ENCODE results near the gene GNG3.
A peak's percentile ranks its signal among the peaks of the same experiment; 100 is the strongest.
"Not testable (repeated sequence)": the region's sequence is repeated elsewhere in the genome, so short reads cannot be mapped to it uniquely, and the experiment has no call there.

The GNG3 gene

GRCh38 chr11:62707277-62707861 is at the start of gene GNG3, which contains the start of gene BSCL2:
Gene GNG3, plus strand, starts transcription at chr11:62707676. Its CDS starts 620 bp downstream, at chr11:62708296.
Gene BSCL2, minus strand, starts transcription at chr11:62707424. Its CDS starts 229 bp downstream, at chr11:62707195.
- no peak for DNase-seq

- peak; percentile 70 for DNase-seq
Measured at GRCh38 chr11:62664405-62665074, 42.9 kb upstream of the GNG3 start.

GRCh38 chr11:62665075-62665598 is 42.3 kb upstream of the GNG3 start, which contains the start of the genes C11orf98 and CSKMT:
Gene C11orf98, minus strand, starts transcription at chr11:62665210. Its CDS starts 41 bp downstream, at chr11:62665169.
Gene CSKMT, plus strand, starts transcription at chr11:62665312. Its CDS starts 568 bp downstream, at chr11:62665880.
- DNase-seq: peak; percentile 97

GRCh38 chr11:62665599-62666258 is 41.7 kb upstream of the GNG3 start:
- DNase-seq: peak; percentile 72

- DNase-seq: no peak
Measured at GRCh38 chr11:62666259-62666926, 41.1 kb upstream of the GNG3 start.

- DNase-seq: no peak
Measured at GRCh38 chr11:62667460-62667859, 40.0 kb upstream of the GNG3 start.

- no peak for DNase-seq
Measured at GRCh38 chr11:62669420-62670161, 37.9 kb upstream of the GNG3 start.

- DNase-seq: no peak
Measured at GRCh38 chr11:62671236-62671607, 36.3 kb upstream of the GNG3 start.

- DNase-seq: peak; percentile 84
Measured at GRCh38 chr11:62671608-62672389, 35.7 kb upstream of the GNG3 start, which contains the start of the genes LBHD1 and UQCC3. Gene LBHD1, minus strand, starts transcription at chr11:62672267. Its CDS starts 2,236 bp downstream, at chr11:62670031. Gene UQCC3, plus strand, starts transcription at chr11:62671673. Its CDS starts 73 bp downstream, at chr11:62671746.

GRCh38 chr11:62673196-62673525 is 34.3 kb upstream of the GNG3 start:
- DNase-seq: no peak

GRCh38 chr11:62675415-62675814 is 32.1 kb upstream of the GNG3 start:
- not testable (repeated sequence) for DNase-seq

GRCh38 chr11:62676698-62677097 is 30.8 kb upstream of the GNG3 start:
- DNase-seq: no peak

- DNase-seq: no peak
Measured at GRCh38 chr11:62677156-62677555, 30.3 kb upstream of the GNG3 start.

GRCh38 chr11:62677714-62678113 is 29.8 kb upstream of the GNG3 start:
- no peak for DNase-seq

- no peak for DNase-seq
Measured at GRCh38 chr11:62678433-62678769, 29.1 kb upstream of the GNG3 start.

- peak; percentile 89 for DNase-seq
Measured at GRCh38 chr11:62678770-62679696, 28.4 kb upstream of the GNG3 start, which contains the start of gene UBXN1. Gene UBXN1, minus strand, starts transcription at chr11:62679073. Its CDS starts 150 bp downstream, at chr11:62678923.

GRCh38 chr11:62680825-62681240 is 26.6 kb upstream of the GNG3 start:
- peak; percentile 66 for DNase-seq

- no peak for DNase-seq
Measured at GRCh38 chr11:62682518-62682917, 25.0 kb upstream of the GNG3 start.

GRCh38 chr11:62687508-62688396 is 19.7 kb upstream of the GNG3 start:
- DNase-seq: no peak
